Colonic mucosa (tissue), 4 donors: ENCODE data around the gene SEMA6A. TPM values are rescaled to one million over a fixed set of nuclear protein-coding genes. Genes with fewer than 3 reads are reported as not detected.

Experiments used
- DNase-seq: peaks from one replicate; pipeline ENCODE4 v3.0.0-alpha.2; 2020
- H3K27ac ChIP-seq: fragments of 200-600 bp; one replicate; pipeline ENCODE4 v1.8.0; 2021
- H3K27me3 ChIP-seq: fragments of 200-600 bp; one replicate; pipeline ENCODE4 v1.8.0; 2021
- H3K36me3 ChIP-seq: fragments of 200-600 bp; one replicate; pipeline ENCODE4 v1.8.0; 2021
- H3K4me1 ChIP-seq: fragments of 200-600 bp; one replicate; pipeline ENCODE4 v1.8.0; 2021; ENCODE audit warnings: mild to moderate bottlenecking
- H3K4me3 ChIP-seq: fragments of 200-600 bp; one replicate; pipeline ENCODE4 v1.8.0; 2021
- H3K9ac ChIP-seq, 2 donors: one replicate each; pipeline ENCODE4 v1.7.0; 2013; ENCODE audit warnings: control low read depth in 2 of 2, low read depth in 2 of 2, low read length in 2 of 2
- H3K9me3 ChIP-seq: fragments of 200-600 bp; one replicate; pipeline ENCODE4 v1.8.0; 2021
- CTCF ChIP-seq: fragments of 200-600 bp; IDR thresholded peaks from one replicate; pipeline ENCODE4 v1.8.0; 2022; ENCODE audit warnings: antibody characterized with exemption, mild to moderate bottlenecking
- intact Hi-C: fragments of 100-400 bp; cut with DNase I; formaldehyde crosslinking; loops from one replicate; pipeline ENCODE4 v1.14.1; 2022
- total RNA-seq, 2 donors: library from RNA; stranded (reverse); fragmentation: NEBNext Ultra II Directional in 1 of 2; extraction: Animal tissue kit (Norgen Biotek cat#: 25700) in 1 of 2; gene quantifications; one replicate each; pipeline ENCODE4 v1.2.1, GENCODE V29; 2021
- donor health status: healthy.
- donor health status: DM: no; HTN: no; CAD: no.
- donor health status: DM: no; HTN: no; CAD: no.

Gene SEMA6A
- total RNA-seq, 2 donors from 2014 or later, result 66.7 to 89.9 TPM

GRCh38 chr5:116614603-116614920 lies 39.9 kb upstream of the SEMA6A start:
- DNase-seq, result no peak
- H3K9me3 ChIP-seq, result no peaks in the 10 kb centered on the region
- intact Hi-C loops, result no loop called here
- no peak for TF ChIP-seq CTCF
- H3K4me1 ChIP-seq, result no peaks in the 10 kb centered on the region
- no peaks in the 10 kb centered on the region for H3K27me3 ChIP-seq
- no peaks in the 10 kb centered on the region for H3K36me3 ChIP-seq
- no peak overlapping the region for H3K27ac ChIP-seq
- H3K9ac ChIP-seq, result no peak overlapping the region
- H3K4me3 ChIP-seq, result no peak overlapping the region

GRCh38 chr5:116613445-116613844 lies 38.8 kb upstream of the SEMA6A start:
- Histone ChIP-seq H3K4me3 (no peak overlapping the region), H3K9me3 (no peaks in the 10 kb centered on the region), H3K27ac (no peak overlapping the region), H3K4me1 (no peaks in the 10 kb centered on the region), H3K9ac (no peak overlapping the region), H3K27me3 (no peaks in the 10 kb centered on the region), H3K36me3 (no peaks in the 10 kb centered on the region)
- no peak for TF ChIP-seq CTCF
- intact Hi-C loops, result no loop called here
- DNase-seq, result no peak

- no peak for DNase-seq
- Histone ChIP-seq H3K4me1 (no peaks in the 10 kb centered on the region), H3K27ac (no peak overlapping the region), H3K27me3 (no peaks in the 10 kb centered on the region), H3K36me3 (no peaks in the 10 kb centered on the region), H3K9ac (no peak overlapping the region), H3K9me3 (no peaks in the 10 kb centered on the region), H3K4me3 (no peak overlapping the region)
- TF ChIP-seq CTCF, result no peak
- intact Hi-C loops, result no loop called here
These were observed 37.8 kb upstream of the SEMA6A start for GRCh38 chr5:116612431-116612830.

- H3K27ac ChIP-seq, result no peak overlapping the region
- no peak for TF ChIP-seq CTCF
- no peak overlapping the region for H3K9ac ChIP-seq
- no peaks in the 10 kb centered on the region for H3K4me1 ChIP-seq
- DNase-seq, result no peak
- no peaks in the 10 kb centered on the region for H3K36me3 ChIP-seq
- no peaks in the 10 kb centered on the region for H3K9me3 ChIP-seq
- no peak overlapping the region for H3K4me3 ChIP-seq
- intact Hi-C loops, result no loop called here
- H3K27me3 ChIP-seq, result no peaks in the 10 kb centered on the region
These were observed 30.9 kb upstream of the SEMA6A start for GRCh38 chr5:116605310-116606070.

GRCh38 chr5:116604805-116605204 lies 30.2 kb upstream of the SEMA6A start:
- Histone ChIP-seq H3K4me3 (no peak overlapping the region), H3K9me3 (no peaks in the 10 kb centered on the region), H3K9ac (no peak overlapping the region), H3K27me3 (no peaks in the 10 kb centered on the region), H3K36me3 (no peaks in the 10 kb centered on the region), H3K27ac (no peak overlapping the region), H3K4me1 (no peaks in the 10 kb centered on the region)
- TF ChIP-seq CTCF, result no peak
- DNase-seq, result no peak
- intact Hi-C loops, result no loop called here
